K562 (cell line): ENCODE data around the gene S100A8. TPM values are rescaled to one million over a fixed set of nuclear protein-coding genes. Genes with fewer than 3 reads are reported as not detected.

Experiments used
- KDM5B ChIP-seq: fragments of 200-600 bp; sonication (generic); IDR thresholded peaks from 2 replicates; pipeline ENCODE4 v1.6.1; 2012; ENCODE audit warnings: low read depth, mild to moderate bottlenecking, moderate library complexity, low read length, control low read depth, inconsistent platforms; ENCODE audit not compliant: insufficient replicate concordance
- NEUROD1 ChIP-seq: fragments of 150-350 bp; IDR thresholded peaks from 2 replicates; pipeline ENCODE4 v1.6.1; 2014; ENCODE audit warnings: borderline replicate concordance, low read length, low read depth; ENCODE audit not compliant: partially characterized antibody
- RBM34 ChIP-seq: fragments of 200-400 bp; formaldehyde crosslinking; IDR thresholded peaks from 2 replicates; pipeline ENCODE4 v1.6.1; 2018; ENCODE audit warnings: low read length, borderline replicate concordance; ENCODE audit not compliant: insufficient read depth
- RHOXF2B ChIP-seq: fragments of 250-450 bp; sonication (Bioruptor Pico); conservative IDR thresholded peaks from 2 replicates; pipeline ENCODE4 v1.5.1; 2021
- SAFB2 ChIP-seq: fragments of 200-400 bp; formaldehyde crosslinking; IDR thresholded peaks from 2 replicates; pipeline ENCODE4 v1.6.1; 2018; ENCODE audit warnings: borderline replicate concordance, low read length, low read depth, moderate library complexity; ENCODE audit not compliant: severe bottlenecking
- SRSF7 ChIP-seq: fragments of 200-400 bp; formaldehyde crosslinking; optimal IDR thresholded peaks from 2 replicates; pipeline ENCODE3; 2017; ENCODE audit warnings: mild to moderate bottlenecking, low read depth, low read length
- SRSF9 ChIP-seq: fragments of 200-400 bp; formaldehyde crosslinking; IDR thresholded peaks from 2 replicates; pipeline ENCODE4 v1.6.1; 2017; ENCODE audit warnings: low read depth, low read length, borderline replicate concordance
- TAL1 ChIP-seq: fragments of 450-650 bp; IDR thresholded peaks from 2 replicates; pipeline ENCODE4 v1.6.1; 2016; ENCODE audit warnings: mild to moderate bottlenecking
- TCF7L2 ChIP-seq: fragments of 150-350 bp; IDR thresholded peaks from 2 replicates; pipeline ENCODE4 v1.6.1; 2016; ENCODE audit warnings: low read depth, mild to moderate bottlenecking, low read length, moderate library complexity
- TFAM ChIP-seq: fragments of 250-450 bp; sonication (Bioruptor Pico); conservative IDR thresholded peaks from 2 replicates; pipeline ENCODE4 v1.5.0; 2021; ENCODE audit warnings: mild to moderate bottlenecking, moderate library complexity
- ZNF217 ChIP-seq: sonication (generic); formaldehyde crosslinking; IDR thresholded peaks from 2 replicates; pipeline ENCODE4 v1.8.0; 2022; ENCODE audit warnings: mild to moderate bottlenecking, missing genetic modification reagents
- ZNF584 ChIP-seq: fragments of 200-800 bp; sonication (Bioruptor generic); IDR thresholded peaks from 2 replicates; pipeline ENCODE4 v1.6.1; 2016; ENCODE audit warnings: low read depth, mild to moderate bottlenecking, missing genetic modification characterization, missing compliant biosample characterization
- ZNF586 ChIP-seq: fragments of 450-650 bp; formaldehyde crosslinking; conservative IDR thresholded peaks from 2 replicates; pipeline ENCODE4 v1.4.0; 2020; ENCODE audit warnings: mild to moderate bottlenecking, moderate library complexity
- ZNF609 ChIP-seq: sonication (generic); formaldehyde crosslinking; IDR thresholded peaks from 2 replicates; pipeline ENCODE4 v1.8.1; 2023; ENCODE audit warnings: missing genetic modification reagents, mild to moderate bottlenecking, borderline replicate concordance
- polyA plus RNA-seq, 8 experiments: library from polyadenylated mRNA; depleted of rRNA in 4 of 8; stranded (reverse) in 5 of 8; unstranded in 3 of 8; fragments of >200 nt; fragmentation: Nextera tagmentation in 2 of 8; fragmentation: Illumina TruSeq in 1 of 8; extraction: Ambion mirVana in 2 of 8; extraction: Trizol in 1 of 8; gene quantifications; 2 replicates each; pipeline versions ENCODE4 v1.2.1 to v1.2.3, GENCODE V29; 2011 to 2014; ENCODE audit warnings: inconsistent platforms in 1 of 8, missing spikeins in 1 of 8
- total RNA-seq, 7 experiments: library from RNA; depleted of rRNA in 6 of 7; stranded (reverse); fragments of >200 nt in 6 of 7; fragmentation: Illumina TruSeq in 2 of 7; extraction: Trizol in 2 of 7; gene quantifications; 2 replicates each; pipeline versions ENCODE4 v1.2.1 to v1.2.3, GENCODE V29; 2011 to 2021; ENCODE audit warnings: low replicate concordance in 1 of 7

The S100A8 gene
- total and polyA plus RNA-seq, 9 of the 15 experiments (the other 6 are each of a cell fraction or from before 2014, with no cell fraction given): 0.15 to 0.60 TPM; not detected in 7

- TF ChIP-seq ZNF609 (CRISPR knock-in tag): no peak
- TF ChIP-seq RBM34: no peak
- TF ChIP-seq SRSF9: no peak
- no peak for TF ChIP-seq ZNF586 (CRISPR knock-in tag)
- no peak for TF ChIP-seq SAFB2
- no peak for TF ChIP-seq TAL1
- no peak for TF ChIP-seq TCF7L2
- no peak for TF ChIP-seq SRSF7
- no peak for TF ChIP-seq NEUROD1
- no peak for TF ChIP-seq RHOXF2B (CRISPR knock-in tag)
- TF ChIP-seq ZNF217 (CRISPR knock-in tag): no peak
- no peak for TF ChIP-seq TFAM
- no peak for TF ChIP-seq KDM5B
- no peak for TF ChIP-seq ZNF584 (CRISPR knock-in tag)
Measured at GRCh38 chr1:153361480-153362109, 29.3 kb downstream of the S100A8 start (continued).
